ENCODE data around the gene PKIG. TPM values are rescaled to one million over a fixed set of nuclear protein-coding genes. Genes with fewer than 3 reads are reported as not detected.

Gene PKIG
- total RNA-seq, 2 donors from 2014 or later, result 237 to 268 TPM

DNA sequence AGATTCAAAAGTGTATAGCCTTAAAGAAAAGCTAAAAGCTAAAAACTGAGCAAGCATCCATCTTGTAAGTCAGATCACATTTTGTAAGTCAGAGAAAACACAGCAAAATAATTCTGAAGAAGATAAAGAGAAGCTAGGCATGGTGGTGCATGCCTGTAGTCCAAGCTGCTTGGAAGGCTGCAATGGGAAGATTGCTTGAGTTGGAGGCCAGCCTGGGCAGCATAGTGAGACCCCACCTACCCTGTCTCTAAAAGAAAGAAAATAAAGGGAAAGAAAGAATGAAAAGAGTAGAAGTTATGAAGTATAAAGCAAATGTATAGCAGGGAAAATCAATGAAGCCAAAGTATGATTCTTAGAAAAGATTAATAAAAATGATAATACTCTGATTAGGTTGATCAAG lies 20.5 kb upstream of the PKIG start:
- Histone ChIP-seq H3K27ac (no peak overlapping the region), H3K36me3 (no peaks in the 10 kb centered on the region), H3K9me3 (no peaks in the 10 kb centered on the region), H3K4me1 (peaks cover 0 to 11% of the 10 kb centered on the region in 2 donors), H3K4me3 (no peak overlapping the region), H3K27me3 (no peaks in the 10 kb centered on the region)
- TF ChIP-seq, protein P1, sequence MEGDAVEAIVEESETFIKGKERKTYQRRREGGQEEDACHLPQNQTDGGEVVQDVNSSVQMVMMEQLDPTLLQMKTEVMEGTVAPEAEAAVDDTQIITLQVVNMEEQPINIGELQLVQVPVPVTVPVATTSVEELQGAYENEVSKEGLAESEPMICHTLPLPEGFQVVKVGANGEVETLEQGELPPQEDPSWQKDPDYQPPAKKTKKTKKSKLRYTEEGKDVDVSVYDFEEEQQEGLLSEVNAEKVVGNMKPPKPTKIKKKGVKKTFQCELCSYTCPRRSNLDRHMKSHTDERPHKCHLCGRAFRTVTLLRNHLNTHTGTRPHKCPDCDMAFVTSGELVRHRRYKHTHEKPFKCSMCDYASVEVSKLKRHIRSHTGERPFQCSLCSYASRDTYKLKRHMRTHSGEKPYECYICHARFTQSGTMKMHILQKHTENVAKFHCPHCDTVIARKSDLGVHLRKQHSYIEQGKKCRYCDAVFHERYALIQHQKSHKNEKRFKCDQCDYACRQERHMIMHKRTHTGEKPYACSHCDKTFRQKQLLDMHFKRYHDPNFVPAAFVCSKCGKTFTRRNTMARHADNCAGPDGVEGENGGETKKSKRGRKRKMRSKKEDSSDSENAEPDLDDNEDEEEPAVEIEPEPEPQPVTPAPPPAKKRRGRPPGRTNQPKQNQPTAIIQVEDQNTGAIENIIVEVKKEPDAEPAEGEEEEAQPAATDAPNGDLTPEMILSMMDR (IDR thresholded peaks at IDR 0.05), result no peak
- no peak for DNase-seq (ENCODE audit: low spot score)

DNA sequence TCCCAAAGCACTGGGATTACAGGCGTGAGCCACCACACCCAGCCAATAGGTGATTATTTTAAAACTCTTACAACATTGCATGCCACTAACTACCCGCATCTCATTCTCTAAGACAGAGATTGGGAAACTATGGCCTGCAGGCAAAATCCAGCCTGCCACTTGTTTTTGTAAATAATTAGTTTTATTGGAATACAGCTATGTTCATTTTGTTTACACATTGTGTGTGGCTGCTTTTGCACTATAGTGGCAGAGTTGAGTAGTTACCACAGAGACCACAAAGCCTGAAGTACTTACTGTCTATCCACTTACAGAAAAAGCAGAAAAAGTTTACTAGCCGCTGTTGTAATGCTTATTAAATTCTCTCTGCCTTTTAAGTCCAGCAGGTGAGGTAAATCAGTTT lies 16.4 kb upstream of the PKIG start:
- no peak overlapping the region for H3K4me3 ChIP-seq
- H3K9me3 ChIP-seq, result no peaks in the 10 kb centered on the region
- no peaks in the 10 kb centered on the region for H3K27me3 ChIP-seq
- H3K27ac ChIP-seq, result no peak overlapping the region
- peaks cover 0 to 13% of the 10 kb centered on the region in 2 donors for H3K4me1 ChIP-seq
- TF ChIP-seq, protein P1 (IDR thresholded peaks at IDR 0.05), result no peak
- no peaks in the 10 kb centered on the region for H3K36me3 ChIP-seq
- DNase-seq (ENCODE audit: low spot score), result no peak

GRCh38 chr20:44566811-44567210 lies 15.6 kb upstream of the PKIG start:
- Histone ChIP-seq H3K9me3 (no peaks in the 10 kb centered on the region), H3K4me1 (peaks cover 0 to 18% of the 10 kb centered on the region in 2 donors), H3K36me3 (no peaks in the 10 kb centered on the region), H3K27me3 (no peaks in the 10 kb centered on the region), H3K4me3 (no peak overlapping the region), H3K27ac (no peak overlapping the region)
- DNase-seq (ENCODE audit: low spot score), result no peak
- TF ChIP-seq, protein P1 (IDR thresholded peaks at IDR 0.05), result no peak

DNA sequence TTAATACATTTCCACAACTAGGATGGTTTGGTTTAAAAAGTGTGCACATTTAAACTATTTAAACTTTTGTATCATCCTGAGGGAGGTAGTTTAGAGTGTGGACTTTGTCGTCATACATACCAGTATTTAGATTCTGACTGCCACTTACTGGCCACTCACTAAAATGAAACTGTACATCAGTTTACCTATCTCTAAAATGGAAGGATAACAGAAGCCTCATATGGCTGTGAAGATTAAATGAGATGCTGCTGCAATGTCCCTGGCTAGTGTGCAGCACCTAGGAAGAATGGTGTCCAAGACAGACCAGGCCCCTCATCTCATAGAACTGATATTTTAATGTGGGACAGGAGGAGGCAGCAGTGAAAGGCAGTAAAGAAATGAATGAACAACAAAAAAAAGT lies 12.0 kb upstream of the PKIG start:
- Histone ChIP-seq H3K4me1 (peaks cover 0 to 44% of the 10 kb centered on the region in 2 donors), H3K27ac (no peak overlapping the region)

GRCh38 chr20:44571362-44571988 lies 10.9 kb upstream of the PKIG start:
- H3K36me3 ChIP-seq, result no peaks in the 10 kb centered on the region
- no peaks in the 10 kb centered on the region for H3K9me3 ChIP-seq
- TF ChIP-seq, protein P1 (IDR thresholded peaks at IDR 0.05), result no peak
- no peak overlapping the region for H3K4me3 ChIP-seq
- no peaks in the 10 kb centered on the region for H3K27me3 ChIP-seq
- DNase-seq (ENCODE audit: low spot score), result no peak
- H3K27ac ChIP-seq, result peak overlapping the region; percentile 84 to 94
- peaks cover 0 to 55% of the 10 kb centered on the region in 2 donors for H3K4me1 ChIP-seq

More for the DNA sequence above, 12.0 kb upstream of the PKIG start:
- Histone ChIP-seq H3K27me3 (no peaks in the 10 kb centered on the region), H3K9me3 (no peaks in the 10 kb centered on the region), H3K36me3 (no peaks in the 10 kb centered on the region), H3K4me3 (no peak overlapping the region)
- TF ChIP-seq, protein P1 (IDR thresholded peaks at IDR 0.05), result no peak
- DNase-seq (ENCODE audit: low spot score), result no peak

Data from right atrium auricular region (tissue), 2 donors.